ENCODE results near the gene DEFB124. TPM values are rescaled to one million over a fixed set of nuclear protein-coding genes. Genes with fewer than 3 reads are reported as not detected.

DEFB124 gene
- total RNA-seq, 1 donor from 2014 or later: not detected

GRCh38 chr20:31516651-31517050 lies 41.7 kb upstream of the DEFB124 start:
- Mint-ChIP-seq H3K4me1 (ENCODE audit: low read depth, unreplicated experiment) (peaks cover 1% of the 10 kb centered on the region), H3K4me3 (ENCODE audit: unreplicated experiment) (no peak overlapping the region), H3K36me3 (ENCODE audit: unreplicated experiment) (no peaks in the 10 kb centered on the region), H3K27me3 (ENCODE audit: unreplicated experiment) (no peaks in the 10 kb centered on the region), H3K27ac (ENCODE audit: unreplicated experiment) (no peak overlapping the region), H3K9me3 (ENCODE audit: unreplicated experiment) (peaks cover 6% of the 10 kb centered on the region)
- TF ChIP-seq CTCF (IDR thresholded peaks at IDR 0.05; ENCODE audit: partially characterized antibody, unreplicated experiment): no peak
- DNase-seq: no peak

- no peak overlapping the region for H3K27ac Mint-ChIP-seq (ENCODE audit: unreplicated experiment)
- peaks cover 6% of the 10 kb centered on the region for H3K9me3 Mint-ChIP-seq (ENCODE audit: unreplicated experiment)
- H3K36me3 Mint-ChIP-seq (ENCODE audit: unreplicated experiment): no peaks in the 10 kb centered on the region
- peaks cover 1% of the 10 kb centered on the region for H3K4me1 Mint-ChIP-seq (ENCODE audit: low read depth, unreplicated experiment)
- no peak overlapping the region for H3K4me3 Mint-ChIP-seq (ENCODE audit: unreplicated experiment)
- no peak for TF ChIP-seq CTCF (IDR thresholded peaks at IDR 0.05; ENCODE audit: partially characterized antibody, unreplicated experiment)
- DNase-seq: no peak
- H3K27me3 Mint-ChIP-seq (ENCODE audit: unreplicated experiment): no peaks in the 10 kb centered on the region
These were observed 41.2 kb upstream of the DEFB124 start for GRCh38 chr20:31516166-31516565.

- Mint-ChIP-seq H3K36me3 (ENCODE audit: unreplicated experiment) (no peaks in the 10 kb centered on the region), H3K9me3 (ENCODE audit: unreplicated experiment) (peaks cover 6% of the 10 kb centered on the region), H3K27me3 (ENCODE audit: unreplicated experiment) (no peaks in the 10 kb centered on the region), H3K4me1 (ENCODE audit: low read depth, unreplicated experiment) (peaks cover 1% of the 10 kb centered on the region), H3K27ac (ENCODE audit: unreplicated experiment) (no peak overlapping the region), H3K4me3 (ENCODE audit: unreplicated experiment) (no peak overlapping the region)
- DNase-seq: no peak
- no peak for TF ChIP-seq CTCF (IDR thresholded peaks at IDR 0.05; ENCODE audit: partially characterized antibody, unreplicated experiment)
These were observed 40.8 kb upstream of the DEFB124 start for GRCh38 chr20:31515775-31516107.

GRCh38 chr20:31515072-31515774 lies 40.3 kb upstream of the DEFB124 start:
- peaks cover 6% of the 10 kb centered on the region for H3K9me3 Mint-ChIP-seq (ENCODE audit: unreplicated experiment)
- no peak for DNase-seq
- no peak for TF ChIP-seq CTCF (IDR thresholded peaks at IDR 0.05; ENCODE audit: partially characterized antibody, unreplicated experiment)
- H3K27ac Mint-ChIP-seq (ENCODE audit: unreplicated experiment): no peak overlapping the region
- peaks cover 1% of the 10 kb centered on the region for H3K4me1 Mint-ChIP-seq (ENCODE audit: low read depth, unreplicated experiment)
- no peak overlapping the region for H3K4me3 Mint-ChIP-seq (ENCODE audit: unreplicated experiment)
- H3K27me3 Mint-ChIP-seq (ENCODE audit: unreplicated experiment): no peaks in the 10 kb centered on the region
- H3K36me3 Mint-ChIP-seq (ENCODE audit: unreplicated experiment): no peaks in the 10 kb centered on the region

GRCh38 chr20:31514154-31515071 lies 39.5 kb upstream of the DEFB124 start, which contains the start of gene HM13:
HM13 (plus strand) TSS chr20:31514442; CDS start chr20:31514552, 110 bp downstream.
- Mint-ChIP-seq H3K27ac (ENCODE audit: unreplicated experiment) (no peak within 1 kb of the TSS), H3K27me3 (ENCODE audit: unreplicated experiment) (no peaks in the 10 kb centered on the region), H3K36me3 (ENCODE audit: unreplicated experiment) (no peaks in the 10 kb centered on the region), H3K9me3 (ENCODE audit: unreplicated experiment) (peaks cover 6% of the 10 kb centered on the region), H3K4me3 (ENCODE audit: unreplicated experiment) (peak within 1 kb of the TSS; percentile 80), H3K4me1 (ENCODE audit: low read depth, unreplicated experiment) (peaks cover 1% of the 10 kb centered on the region)
- peak; percentile 100 for TF ChIP-seq CTCF (IDR thresholded peaks at IDR 0.05; ENCODE audit: partially characterized antibody, unreplicated experiment)
- DNase-seq: peak; percentile 99

Data from glutamatergic neuron (in vitro differentiated cells).